HepG2 (cell line): ENCODE measurements around the gene TMEM127. TPM values are rescaled to one million over a fixed set of nuclear protein-coding genes. Genes with fewer than 3 reads are reported as not detected.
A peak's percentile ranks its signal among the peaks of the same experiment; 100 is the strongest.

Experiments
- CENPBD1 ChIP-seq: sonication (generic); formaldehyde crosslinking; IDR thresholded peaks from 2 replicates; pipeline ENCODE4 v1.8.0; 2022; ENCODE audit warnings: missing genetic modification reagents, low read depth, mild to moderate bottlenecking, borderline replicate concordance
- CHCHD3 ChIP-seq: sonication (generic); formaldehyde crosslinking; IDR thresholded peaks from 2 replicates; pipeline ENCODE4 v1.8.0; 2022; ENCODE audit warnings: mild to moderate bottlenecking, missing genetic modification reagents, moderate library complexity
- GTF3A ChIP-seq: sonication (generic); formaldehyde crosslinking; conservative IDR thresholded peaks from 2 replicates; pipeline ENCODE4 v1.4.0; 2020; ENCODE audit warnings: mild to moderate bottlenecking, missing genetic modification reagents
- MED8 ChIP-seq: sonication (generic); formaldehyde crosslinking; IDR thresholded peaks from 2 replicates; pipeline ENCODE4 v1.8.1; 2023; ENCODE audit warnings: mild to moderate bottlenecking, missing genetic modification reagents; ENCODE audit not compliant: insufficient replicate concordance
- MTA3 ChIP-seq: sonication (generic); formaldehyde crosslinking; IDR thresholded peaks from 2 replicates; pipeline ENCODE4 v1.4.0; 2020; ENCODE audit warnings: missing genetic modification reagents
- MYPOP ChIP-seq: sonication (generic); formaldehyde crosslinking; IDR thresholded peaks from 2 replicates; pipeline ENCODE4 v1.8.1; 2023; ENCODE audit warnings: mild to moderate bottlenecking, moderate library complexity, missing genetic modification reagents
- NCOA5 ChIP-seq: sonication (generic); formaldehyde crosslinking; IDR thresholded peaks from 2 replicates; pipeline ENCODE4 v1.4.0; 2020; ENCODE audit warnings: missing genetic modification reagents
- PHF8 ChIP-seq: sonication (generic); formaldehyde crosslinking; IDR thresholded peaks from 2 replicates; pipeline ENCODE4 v1.5.0; 2020; ENCODE audit warnings: missing genetic modification reagents
- RAD51 ChIP-seq: fragments of 450-650 bp; IDR thresholded peaks from 2 replicates; pipeline ENCODE4 v1.6.1; 2016; ENCODE audit warnings: borderline replicate concordance
- SAP130 ChIP-seq: IDR thresholded peaks from 2 replicates; pipeline ENCODE4 v1.6.1; 2016; ENCODE audit warnings: low read depth
- SP5 ChIP-seq: IDR thresholded peaks from 2 replicates; pipeline ENCODE4 v1.6.1; 2016; ENCODE audit warnings: low read depth, borderline replicate concordance
- TFAP4 ChIP-seq: sonication (generic); IDR thresholded peaks from 2 replicates; pipeline ENCODE4 v1.6.1; 2016; ENCODE audit warnings: low read depth, borderline replicate concordance
- YEATS2 ChIP-seq: sonication (generic); formaldehyde crosslinking; IDR thresholded peaks from 2 replicates; pipeline ENCODE4 v1.4.0; 2020; ENCODE audit warnings: missing genetic modification reagents, borderline replicate concordance
- ZIK1 ChIP-seq: sonication (generic); formaldehyde crosslinking; IDR thresholded peaks from 2 replicates; pipeline ENCODE4 v1.5.0; 2020; ENCODE audit warnings: mild to moderate bottlenecking, low read depth, missing genetic modification reagents, borderline replicate concordance
- ZKSCAN8 ChIP-seq: IDR thresholded peaks from 2 replicates; pipeline ENCODE4 v1.6.1; 2016; ENCODE audit warnings: borderline replicate concordance, missing genetic modification reagents, missing compliant biosample characterization
- ZNF121 ChIP-seq: sonication (generic); formaldehyde crosslinking; IDR thresholded peaks from 2 replicates; pipeline ENCODE4 v1.5.0; 2020; ENCODE audit warnings: mild to moderate bottlenecking, missing genetic modification reagents
- ZNF234 ChIP-seq: sonication (generic); formaldehyde crosslinking; conservative IDR thresholded peaks from 2 replicates; pipeline ENCODE4 v1.5.1; 2020; ENCODE audit warnings: mild to moderate bottlenecking, missing genetic modification reagents
- ZNF296 ChIP-seq: sonication (generic); formaldehyde crosslinking; conservative IDR thresholded peaks from 2 replicates; pipeline ENCODE4 v1.5.0; 2020; ENCODE audit warnings: mild to moderate bottlenecking, missing genetic modification reagents
- ZNF367 ChIP-seq: sonication (generic); formaldehyde crosslinking; IDR thresholded peaks from 2 replicates; pipeline ENCODE4 v1.4.0; 2020; ENCODE audit warnings: missing genetic modification reagents, borderline replicate concordance
- ZNF414 ChIP-seq: sonication (generic); formaldehyde crosslinking; IDR thresholded peaks from 2 replicates; pipeline ENCODE4 v1.5.0; 2020; ENCODE audit warnings: missing genetic modification reagents
- ZNF446 ChIP-seq: sonication (generic); formaldehyde crosslinking; IDR thresholded peaks from 2 replicates; pipeline ENCODE4 v1.5.0; 2020; ENCODE audit warnings: mild to moderate bottlenecking, missing genetic modification reagents
- ZNF460 ChIP-seq: sonication (generic); formaldehyde crosslinking; IDR thresholded peaks from 2 replicates; pipeline ENCODE4 v1.5.1; 2020; ENCODE audit warnings: missing genetic modification reagents, mild to moderate bottlenecking, borderline replicate concordance
- ZNF510 ChIP-seq: sonication (generic); formaldehyde crosslinking; IDR thresholded peaks from 2 replicates; pipeline ENCODE4 v1.4.0; 2020; ENCODE audit warnings: low read depth, mild to moderate bottlenecking, missing genetic modification reagents
- ZNF607 ChIP-seq: sonication (generic); formaldehyde crosslinking; IDR thresholded peaks from 2 replicates; pipeline ENCODE4 v1.5.1; 2020; ENCODE audit warnings: missing genetic modification reagents, mild to moderate bottlenecking, borderline replicate concordance
- ZNF670 ChIP-seq: sonication (generic); formaldehyde crosslinking; IDR thresholded peaks from 2 replicates; pipeline ENCODE4 v1.8.0; 2022; ENCODE audit warnings: mild to moderate bottlenecking, missing genetic modification reagents, borderline replicate concordance
- ZNF7 ChIP-seq: IDR thresholded peaks from 2 replicates; pipeline ENCODE4 v1.6.1; 2016; ENCODE audit warnings: missing biosample characterization, missing genetic modification reagents
- ZNF775 ChIP-seq: sonication (generic); formaldehyde crosslinking; IDR thresholded peaks from 2 replicates; pipeline ENCODE4 v1.4.0; 2020; ENCODE audit warnings: missing genetic modification reagents, mild to moderate bottlenecking, moderate library complexity, borderline replicate concordance
- ZNF780A ChIP-seq: sonication (generic); formaldehyde crosslinking; IDR thresholded peaks from 2 replicates; pipeline ENCODE4 v1.8.0; 2022; ENCODE audit warnings: mild to moderate bottlenecking, missing genetic modification reagents, moderate library complexity
- polyA plus RNA-seq, 8 experiments: library from polyadenylated mRNA; depleted of rRNA in 3 of 8; stranded (reverse) in 7 of 8; unstranded in 1 of 8; fragments of >200 nt; fragmentation: Illumina TruSeq in 4 of 8; extraction: Trizol in 4 of 8; gene quantifications; 2 replicates each; pipeline versions ENCODE4 v1.2.1 to v1.2.3, GENCODE V29; 2011 to 2016; ENCODE audit warnings: low read depth in 4 of 8, missing spikeins in 1 of 8, mixed read lengths in 1 of 8; ENCODE audit not compliant: insufficient read depth in 1 of 8
- total RNA-seq, 5 experiments: library from RNA; depleted of rRNA; stranded (reverse); fragments of >200 nt; fragmentation: Illumina TruSeq; extraction: Trizol; gene quantifications; 2 replicates each; pipeline ENCODE4 v1.2.3, GENCODE V29; 2016; ENCODE audit warnings: low read depth in 1 of 5

Gene TMEM127
- total and polyA plus RNA-seq, 2 of the 13 experiments (the other 11 are each of a cell fraction or from before 2014, with no cell fraction given) = 21.5 to 33.9 TPM

GRCh38 chr2:96265840-96266679 lies at the start of gene TMEM127, which contains the start of gene CIAO1 (continued):
- TF ChIP-seq ZNF460 (peak; percentile 3; the same call in 1 of the 2 replicates), ZNF234 (CRISPR knock-in tag) (peak; percentile 75; the same call in 1 of the 2 replicates), ZNF446 (CRISPR knock-in tag) (peak; percentile 72; the same call in 1 of the 2 replicates), ZIK1 (CRISPR knock-in tag) (peak; percentile 96), ZNF414 (peak; percentile 96), MED8 (CRISPR knock-in tag) (peak; percentile 30), PHF8 (CRISPR knock-in tag) (peak; percentile 100), YEATS2 (peak; percentile 98), SAP130 (CRISPR knock-in tag) (peak; percentile 97), MTA3 (CRISPR knock-in tag) (no peak), ZNF670 (CRISPR knock-in tag) (peak; percentile 81), SP5 (CRISPR knock-in tag) (0 out of 2 replicates have a peak, but pooled peaks have one; percentile 8), ZKSCAN8 (CRISPR knock-in tag) (peak; percentile 84; the same call in 1 of the 2 replicates), ZNF607 (CRISPR knock-in tag) (peak; percentile 73; the same call in 1 of the 2 replicates), ZNF367 (peak; percentile 62; the same call in 1 of the 2 replicates), ZNF121 (CRISPR knock-in tag) (no peak; the same call in 1 of the 2 replicates), TFAP4 (peak; percentile 37; the same call in 1 of the 2 replicates), ZNF7 (CRISPR knock-in tag) (no peak; the same call in 1 of the 2 replicates), GTF3A (CRISPR knock-in tag) (peak; percentile 59; the same call in 1 of the 2 replicates), NCOA5 (CRISPR knock-in tag) (no peak), CHCHD3 (CRISPR knock-in tag) (0 out of 2 replicates have a peak, but pooled peaks have one; percentile 16), ZNF775 (CRISPR knock-in tag) (peak; percentile 92), ZNF296 (CRISPR knock-in tag) (no peak), ZNF510 (CRISPR knock-in tag) (peak; percentile 83; the same call in 1 of the 2 replicates), RAD51 (no peak), MYPOP (peak; percentile 99), CENPBD1 (CRISPR knock-in tag) (peak; percentile 77; the same call in 1 of the 2 replicates), ZNF780A (no peak)
